LoVo (cell line): ENCODE data around the gene ZFP36L1.

ENCODE experiments used
- DNase-seq: peaks from one replicate; pipeline ENCODE4 v3.0.0-alpha.2; 2016; ENCODE audit warnings: low spot score

The ZFP36L1 gene

DNA sequence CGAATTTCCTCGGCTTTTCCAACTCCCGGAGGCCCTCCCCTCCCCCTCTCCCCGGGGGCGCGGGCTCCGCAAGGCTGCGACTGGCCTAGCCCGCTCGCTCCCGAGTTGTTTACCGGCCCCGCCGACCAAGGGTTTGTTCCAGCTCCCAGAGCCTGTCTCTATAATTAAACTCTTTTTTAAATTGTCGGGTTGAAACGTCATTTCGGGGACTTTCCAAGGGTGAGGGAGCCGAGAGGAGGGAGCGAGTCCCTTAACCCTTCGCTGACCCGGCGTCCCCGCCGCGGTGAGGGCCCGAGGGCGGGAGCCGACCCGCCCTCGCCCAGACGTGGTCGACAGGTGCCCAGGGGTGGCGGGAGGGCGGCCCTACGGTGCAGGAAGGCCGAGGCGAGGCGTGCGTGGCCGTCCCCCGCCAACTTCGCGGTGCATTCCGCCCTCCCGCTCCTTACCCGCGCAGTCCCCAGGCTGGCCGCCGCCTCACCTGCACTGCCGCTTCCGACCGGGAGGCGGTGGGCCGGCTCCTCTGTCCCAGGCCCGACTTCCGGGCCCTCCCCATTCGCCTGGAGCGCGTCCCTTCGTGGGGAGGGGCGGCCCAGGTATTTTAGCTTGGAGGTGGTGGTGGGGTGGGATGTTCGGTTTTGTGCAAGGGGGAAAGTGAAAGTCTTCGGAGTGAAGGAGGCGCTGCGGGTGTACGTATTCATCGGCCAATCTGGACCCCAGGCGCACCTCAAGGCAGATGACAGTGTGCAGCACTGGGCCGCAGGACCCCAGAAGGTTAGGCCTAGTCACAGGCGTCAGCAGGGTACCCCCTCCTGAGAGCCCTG, 2.9 kb upstream of the ZFP36L1 start:
- DNase-seq, result peak; percentile 82

DNA sequence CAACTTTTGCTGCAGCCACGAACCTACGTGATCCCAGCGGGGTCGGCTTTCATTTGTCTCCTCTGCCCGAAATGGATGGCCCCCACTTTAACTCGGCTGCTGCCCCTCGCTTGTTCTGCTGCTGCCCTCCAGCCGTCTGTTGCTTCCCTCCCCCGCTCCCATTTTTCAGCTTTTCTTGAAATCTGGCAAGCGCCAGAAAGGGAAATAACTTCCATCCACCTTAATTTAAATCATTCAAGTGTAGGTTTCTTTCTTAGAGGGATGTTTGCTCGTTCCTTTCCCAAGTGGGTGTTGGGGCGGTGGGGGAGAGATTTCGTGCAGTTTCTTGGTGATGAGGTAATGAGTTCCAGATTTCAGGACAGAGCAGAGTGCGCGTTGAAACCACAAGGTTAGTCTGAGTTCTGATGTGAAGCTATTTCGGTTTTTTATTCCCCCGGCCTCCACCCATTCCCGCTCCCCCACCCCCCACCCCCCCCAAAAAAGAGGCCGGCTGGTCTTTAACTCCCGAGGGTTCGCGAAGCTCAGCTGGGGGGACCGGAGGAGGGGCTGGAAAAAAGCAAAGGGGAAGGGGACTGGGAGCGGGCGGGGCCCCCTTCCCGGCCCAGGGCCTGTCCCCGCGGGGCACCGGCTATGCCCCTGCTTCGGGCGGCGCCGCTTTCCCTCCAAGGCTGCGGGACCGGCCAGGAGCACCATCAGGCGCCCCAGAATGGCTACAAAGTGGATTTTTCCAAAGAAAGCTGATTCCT, 2.2 kb upstream of the ZFP36L1 start:
- DNase-seq, result no peak

DNA sequence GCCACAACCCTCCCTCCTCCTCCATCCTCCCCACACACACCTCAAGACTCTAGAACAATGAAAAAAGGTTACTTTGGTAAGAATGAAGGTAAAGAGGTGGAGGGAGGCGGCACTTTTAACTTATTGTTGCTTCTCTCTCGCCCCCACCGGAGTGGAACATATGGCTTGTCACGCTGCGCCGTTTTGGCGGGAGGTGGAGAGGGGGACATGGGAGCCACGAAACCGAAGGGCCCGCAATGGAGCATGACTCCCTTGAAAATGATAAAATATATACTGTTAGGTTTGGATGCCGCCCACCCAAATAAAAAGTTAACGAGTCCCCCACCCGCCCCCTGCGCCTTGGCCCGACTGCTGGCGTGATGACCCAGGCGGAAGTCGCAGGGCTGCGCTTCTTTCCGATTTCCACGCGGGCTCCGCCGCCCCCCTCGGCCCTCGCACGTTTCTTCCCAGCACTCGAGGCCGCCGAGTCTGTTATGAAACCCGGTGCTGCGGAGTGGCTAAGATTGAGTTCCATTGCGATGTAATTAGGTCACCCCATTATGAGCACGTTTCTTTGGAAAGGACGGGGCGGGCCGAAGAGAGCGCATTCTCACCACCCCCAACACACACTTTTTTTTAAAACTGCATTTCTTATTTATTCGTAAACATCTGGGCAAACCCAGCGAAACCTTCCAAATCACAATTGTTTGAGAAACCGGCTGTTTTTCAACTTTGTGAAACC, 1.4 kb upstream of the ZFP36L1 start:
- DNase-seq, result peak; percentile 70

DNA sequence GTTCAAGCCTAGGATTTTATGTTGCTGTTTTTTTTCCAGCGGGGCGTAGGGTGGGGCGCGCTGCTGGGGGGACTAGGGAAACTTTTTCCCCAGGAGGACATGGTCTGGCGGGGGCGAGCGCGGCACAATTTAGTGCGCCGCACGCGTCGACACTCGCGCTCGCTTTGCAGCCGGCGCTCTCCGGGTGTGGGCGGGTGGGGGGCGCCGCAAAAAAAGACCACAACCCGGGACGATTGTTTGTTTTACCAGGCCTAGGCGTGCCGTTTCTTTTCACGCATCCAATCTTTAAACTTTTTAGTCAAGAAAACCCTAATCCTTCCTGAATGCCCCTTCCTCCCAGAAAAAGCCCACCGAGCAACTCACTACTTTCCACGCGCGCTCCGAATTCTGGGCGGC, 865 bp upstream of the ZFP36L1 start:
- DNase-seq, result no peak

DNA sequence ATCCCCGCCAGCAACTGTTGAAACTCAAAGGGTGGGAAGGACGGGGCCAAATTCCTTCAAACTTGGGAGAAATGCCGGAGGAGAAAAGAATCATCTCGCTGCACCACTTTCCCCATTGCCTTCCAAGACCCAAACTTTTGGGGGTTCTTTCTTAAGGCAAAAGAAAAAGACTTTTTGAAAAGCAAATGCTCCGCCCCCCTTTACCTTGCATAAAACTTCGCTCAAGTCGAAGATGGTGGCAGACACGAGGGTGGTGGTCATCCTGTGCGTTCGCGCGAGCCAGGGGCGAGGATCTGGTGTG, 239 bp downstream of the ZFP36L1 start:
- DNase-seq, result no peak

DNA sequence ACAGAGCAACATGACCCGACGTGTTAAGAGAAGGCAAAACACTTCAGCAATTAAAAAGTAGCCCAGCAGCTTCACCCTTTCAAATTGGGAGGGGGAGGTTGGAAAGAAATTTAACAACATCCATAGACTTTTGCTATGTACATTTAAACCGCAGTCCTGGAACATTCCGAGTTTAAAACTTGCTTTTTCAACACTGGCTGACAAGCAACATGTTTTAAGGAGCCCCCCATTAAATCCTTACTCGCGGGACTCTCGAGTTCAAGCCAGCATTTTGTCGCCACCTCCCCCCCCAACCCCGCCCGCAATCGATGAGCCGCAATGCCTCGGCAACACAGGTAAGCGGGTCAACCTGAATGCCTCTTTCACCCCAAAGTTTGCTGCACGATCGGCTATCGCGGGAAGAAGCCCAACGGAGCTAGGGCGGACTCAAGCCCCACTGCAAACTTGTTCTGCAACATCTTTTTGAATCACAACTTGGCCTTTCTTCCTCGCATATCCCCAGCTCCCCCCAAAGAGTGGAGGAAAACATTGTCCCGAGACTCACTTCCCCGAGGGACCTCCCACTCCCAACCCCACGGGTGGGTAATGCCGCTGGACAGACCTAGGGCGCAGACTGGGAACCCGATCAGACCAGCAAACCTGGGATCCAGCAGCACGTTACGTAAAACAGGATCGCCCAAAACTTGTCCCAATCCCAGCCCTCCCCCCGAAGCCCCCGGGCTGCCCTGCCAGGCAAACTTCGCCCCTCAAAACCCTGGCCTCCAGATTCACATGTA, 777 bp downstream of the ZFP36L1 start:
- no peak for DNase-seq

DNA sequence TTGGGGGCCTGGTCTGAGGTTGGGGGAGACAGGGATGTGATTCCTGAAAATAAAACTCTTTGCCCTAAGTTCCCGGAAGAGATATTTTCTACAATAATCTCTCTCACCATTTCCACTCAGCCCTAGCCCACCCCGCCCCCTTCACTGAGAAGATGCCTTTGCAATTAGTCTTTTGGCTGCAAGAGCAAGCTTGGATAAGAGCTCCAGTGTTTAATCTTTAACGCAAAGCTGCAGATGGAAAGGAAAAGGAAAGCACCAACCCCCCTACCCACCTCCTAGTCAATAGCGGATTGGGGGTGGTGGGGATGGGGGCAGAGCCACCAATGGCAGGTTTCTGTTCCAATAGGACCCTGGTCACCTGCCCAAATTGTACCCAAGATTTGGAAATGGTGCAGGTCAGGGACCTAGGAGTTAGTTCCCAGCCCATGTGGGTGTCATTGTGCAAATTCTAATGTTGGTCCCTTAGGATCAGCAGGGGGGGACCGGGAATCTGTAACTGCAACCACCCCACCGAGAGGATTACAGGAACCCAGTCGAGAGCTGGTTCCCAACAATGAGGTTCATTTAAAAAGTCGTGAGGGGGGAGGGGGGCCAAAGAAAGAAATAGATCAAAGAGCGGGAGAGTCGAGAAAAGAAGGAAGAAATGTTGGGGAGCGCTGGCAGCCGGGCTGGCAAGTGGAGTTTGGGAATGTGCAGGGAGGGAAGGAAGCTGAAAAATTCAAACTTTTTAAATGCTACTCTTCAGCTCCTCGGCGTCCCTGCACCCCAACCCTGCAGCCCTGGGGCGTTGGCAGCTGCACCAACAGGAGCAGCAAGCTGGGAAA, 1.6 kb downstream of the ZFP36L1 start:
- DNase-seq, result no peak

DNA sequence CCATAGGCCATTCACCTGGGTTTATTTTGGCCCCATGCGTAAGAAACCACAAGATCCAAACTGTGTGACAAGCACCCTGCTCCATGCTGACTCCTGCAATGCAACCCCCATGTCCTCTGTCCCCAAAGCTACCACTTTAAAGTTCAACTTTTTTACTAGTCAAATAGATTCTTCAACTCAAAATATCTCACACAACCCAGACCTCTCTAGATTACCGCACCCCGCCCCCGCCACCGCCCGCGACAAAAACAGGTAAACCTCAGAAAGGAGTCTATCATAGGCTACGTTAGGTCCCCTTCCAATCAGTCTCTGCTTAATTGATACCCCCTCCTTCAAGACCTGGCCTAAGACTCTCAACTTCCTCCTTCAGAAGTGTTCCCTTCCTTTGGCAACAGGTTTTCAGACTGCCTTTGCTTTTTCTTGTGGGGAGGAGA, 2.2 kb downstream of the ZFP36L1 start:
- DNase-seq, result no peak

DNA sequence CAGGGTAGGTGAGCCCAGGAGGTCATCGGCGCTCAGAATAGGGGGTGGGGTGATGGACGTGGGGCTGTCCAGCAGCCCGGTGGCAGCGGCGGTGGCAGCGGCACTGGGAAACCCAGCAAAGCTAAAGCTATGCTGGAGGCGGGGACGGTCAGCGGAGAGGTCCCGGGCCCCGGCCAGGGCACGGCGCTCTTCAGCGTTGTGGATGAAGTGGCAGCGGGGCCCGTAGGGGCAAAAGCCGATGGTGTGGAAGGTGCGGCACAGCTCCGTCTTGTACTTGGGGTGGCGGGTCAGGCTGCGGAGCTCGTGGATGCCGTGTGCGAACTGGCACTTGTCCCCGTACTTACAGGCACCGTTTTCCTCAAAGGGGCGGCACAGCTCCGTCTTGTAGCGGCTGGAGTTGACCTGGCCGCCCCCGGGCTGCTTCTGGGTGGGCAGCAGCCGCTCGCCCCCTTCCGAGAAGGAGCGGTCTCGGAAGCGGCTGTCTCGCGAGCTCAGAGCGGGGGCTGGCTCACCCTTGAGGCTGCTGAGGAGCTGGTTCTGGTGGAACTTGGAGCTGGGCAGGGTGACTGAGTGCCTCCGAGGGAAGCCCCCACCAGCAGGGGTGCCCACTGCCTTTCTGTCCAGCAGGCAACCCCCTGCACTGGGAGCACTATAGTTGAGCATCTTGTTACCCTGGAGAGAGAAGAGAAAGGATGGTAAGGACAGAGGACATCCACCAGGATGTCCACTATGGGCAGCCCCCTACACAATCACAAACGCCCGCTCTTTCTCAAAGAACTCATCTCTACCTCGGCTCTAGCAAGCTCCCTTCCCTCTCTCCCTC, 2.8 kb downstream of the ZFP36L1 start:
- no peak for DNase-seq

DNA sequence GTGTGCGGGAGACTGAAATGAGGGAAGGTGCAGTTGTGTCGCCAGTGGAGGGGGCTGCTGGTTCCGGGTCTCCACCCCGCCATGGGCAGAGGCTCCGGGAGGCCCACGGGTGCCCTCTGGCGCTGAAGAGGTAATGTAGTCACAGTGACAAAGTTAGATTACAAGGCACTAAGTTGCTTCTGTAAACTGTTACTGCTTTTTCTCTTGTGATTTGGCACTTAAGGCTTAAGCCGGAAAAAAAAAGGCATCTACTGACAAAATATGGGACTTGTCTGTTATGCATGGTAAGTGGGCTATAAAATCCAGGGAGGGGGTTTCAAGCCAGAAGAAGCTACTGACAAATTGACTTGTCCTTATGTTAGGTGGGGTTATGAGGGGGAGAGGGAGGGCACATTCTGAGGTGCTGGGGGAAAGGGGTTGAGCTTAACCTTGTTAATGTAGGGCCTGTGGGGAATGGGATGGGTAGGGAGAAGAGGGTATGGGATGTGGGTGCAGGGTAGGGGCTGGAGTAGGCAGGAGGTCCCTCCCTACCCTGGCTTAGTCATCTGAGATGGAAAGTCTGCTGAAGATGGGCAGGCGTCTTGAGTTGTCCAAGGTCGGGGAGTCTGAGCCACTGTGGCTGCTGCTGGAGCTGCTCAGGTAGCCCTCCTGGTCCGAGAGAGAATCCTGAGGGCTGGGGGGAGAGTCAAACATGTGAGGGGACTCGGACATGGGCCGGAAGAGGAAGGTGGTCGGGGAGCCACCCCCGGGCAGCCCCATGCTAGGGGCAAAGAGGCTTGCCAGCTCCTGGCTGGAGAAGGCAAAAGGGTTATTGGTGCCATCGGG, 3.7 kb downstream of the ZFP36L1 start:
- no peak for DNase-seq

DNA sequence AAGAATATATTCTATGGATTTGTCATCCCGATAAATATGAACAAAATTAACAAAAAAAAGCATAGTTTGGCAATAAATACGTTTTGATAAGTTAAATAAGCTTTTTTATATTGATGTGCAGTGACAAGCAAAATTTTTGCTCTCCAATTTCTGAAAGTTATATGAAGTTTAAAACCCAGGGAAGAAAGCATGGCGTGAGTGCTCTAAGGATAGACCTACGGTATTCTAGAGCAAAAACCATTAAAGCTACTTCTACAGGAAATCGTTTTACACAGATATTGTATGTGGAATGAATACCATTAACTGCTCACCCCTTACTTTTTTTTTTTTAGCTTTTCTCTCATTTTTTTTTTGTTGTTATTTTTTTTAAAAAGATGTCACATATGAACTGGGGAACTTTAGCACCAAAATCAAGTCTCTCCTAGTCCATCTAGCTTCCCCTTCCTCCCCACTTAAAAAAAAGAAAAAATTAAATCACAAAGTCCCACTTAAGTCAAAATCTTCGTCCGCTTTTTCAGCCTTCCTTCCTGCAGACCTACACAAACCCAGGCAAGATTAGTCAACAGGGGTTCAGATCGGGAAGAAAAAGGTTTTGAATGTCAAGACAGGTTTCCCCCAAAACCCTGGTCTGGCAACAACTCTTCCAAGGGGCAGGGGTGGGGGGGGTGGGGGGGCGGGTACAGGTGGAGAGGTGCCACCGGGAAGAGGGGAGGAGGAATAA, 4.4 kb downstream of the ZFP36L1 start:
- no peak for DNase-seq

DNA sequence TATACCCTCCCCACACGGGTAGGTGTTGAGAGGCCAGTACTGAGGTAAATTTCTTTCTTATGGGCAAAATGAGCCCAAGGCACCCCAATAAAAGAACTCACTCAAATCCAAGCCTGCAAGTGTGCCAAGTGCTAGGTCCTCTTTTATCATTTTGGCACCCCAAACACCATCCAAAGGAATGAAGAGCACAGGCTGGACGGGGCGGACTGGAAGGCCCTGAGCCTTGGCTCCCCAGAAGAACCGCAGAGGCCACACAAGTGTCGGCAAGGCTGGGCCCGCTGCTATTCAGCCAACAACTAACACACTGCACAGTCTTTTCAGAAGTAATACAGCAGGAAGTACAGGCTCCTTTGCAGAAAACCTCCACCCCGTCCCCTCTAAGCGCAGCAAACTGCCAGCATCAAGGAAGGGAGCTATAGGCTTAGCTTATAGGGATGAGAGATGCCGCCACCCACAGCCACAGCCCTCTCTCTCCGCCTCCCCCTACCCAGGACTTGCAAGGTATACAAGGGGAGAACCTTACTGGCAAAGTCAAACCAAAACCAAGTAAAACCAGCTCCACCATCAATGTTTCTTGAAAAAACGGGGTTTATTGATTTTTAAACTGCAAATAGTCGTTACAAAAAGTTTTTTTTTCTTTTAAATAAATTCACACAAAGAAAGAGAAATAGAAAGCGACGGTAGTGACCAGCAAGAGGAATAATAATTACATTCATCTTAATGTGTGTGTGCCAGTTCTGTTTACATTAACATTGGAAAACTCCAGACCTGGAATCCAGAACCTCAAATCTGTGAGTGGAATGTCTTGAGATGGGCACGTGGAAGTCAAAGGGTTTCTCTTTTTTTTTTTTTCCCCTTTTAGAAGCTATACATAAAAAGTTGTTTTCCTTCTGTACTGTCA, 5.5 kb downstream of the ZFP36L1 start:
- DNase-seq, result no peak

DNA sequence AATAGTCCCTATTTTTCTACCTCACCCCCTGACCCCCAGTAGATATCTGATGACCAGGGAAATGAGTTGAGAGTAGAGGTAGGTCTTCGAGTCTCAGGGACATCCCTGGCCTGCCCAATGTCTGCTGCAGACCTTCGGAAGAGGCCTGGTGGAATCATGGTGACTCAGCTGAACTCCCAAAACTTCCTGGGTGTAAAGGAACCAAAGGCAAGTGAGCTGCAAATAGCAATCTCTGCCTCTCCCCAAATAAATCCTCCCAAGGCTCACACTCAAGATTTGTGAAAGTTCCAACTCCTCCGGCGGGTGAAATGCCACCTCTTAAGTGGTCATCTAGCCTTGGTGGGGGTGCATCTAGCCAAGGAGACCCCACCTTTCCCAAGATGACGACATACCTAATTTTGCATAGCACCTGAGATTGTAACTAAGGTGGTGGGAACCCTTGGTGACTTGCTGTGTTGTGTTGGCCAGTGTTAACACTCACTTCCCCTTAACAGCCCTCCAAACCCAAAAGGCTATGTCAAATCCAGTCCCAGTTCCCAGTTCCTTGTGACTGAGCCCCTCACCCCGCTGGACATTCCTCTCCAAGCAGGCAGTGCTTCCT, 6.3 kb downstream of the ZFP36L1 start:
- no peak for DNase-seq

DNA sequence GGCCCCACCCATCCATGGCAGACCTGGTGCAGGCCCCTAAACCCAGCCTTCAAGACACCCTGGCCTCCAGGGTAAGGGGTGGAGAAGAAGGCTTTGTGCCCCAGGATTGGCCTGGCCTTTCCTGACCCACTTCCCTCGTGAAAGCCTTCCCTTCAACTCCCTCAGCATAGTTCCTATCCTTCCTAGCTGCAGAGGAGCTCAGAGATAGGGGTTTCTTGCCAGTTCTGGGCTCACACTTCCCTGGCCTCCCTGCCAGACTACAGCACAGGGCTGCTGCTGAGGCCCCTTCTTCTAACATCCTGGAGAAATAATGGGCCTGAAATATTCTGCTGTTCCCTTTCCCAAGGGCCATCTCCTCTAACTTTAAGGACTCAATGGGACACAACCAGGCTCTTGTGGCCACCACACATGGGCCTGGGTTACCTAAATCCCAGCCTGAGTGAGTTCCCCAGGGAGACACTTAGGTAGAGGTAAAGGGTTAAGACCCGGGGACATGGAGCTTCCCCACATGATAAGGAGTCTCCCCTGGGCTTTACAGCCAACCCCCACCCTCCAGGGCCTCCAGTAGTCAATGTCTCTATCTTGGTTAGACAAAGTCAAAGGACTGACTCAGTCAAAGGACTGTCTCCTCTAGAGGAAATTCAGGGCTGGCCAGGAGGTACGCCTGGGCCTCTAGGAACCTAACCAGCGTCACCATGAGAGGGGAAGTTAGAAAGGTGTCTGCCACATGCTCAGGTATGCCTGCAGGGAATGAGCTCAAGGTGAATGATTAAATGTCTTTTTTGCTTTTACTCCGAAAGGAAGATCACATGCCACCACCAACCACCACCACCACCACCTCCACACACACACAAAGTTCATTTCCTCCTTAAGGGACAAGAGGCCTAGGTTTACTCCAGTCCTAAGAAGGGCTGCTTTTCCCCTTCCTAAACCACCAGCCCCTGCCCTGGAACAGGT, 7.1 kb downstream of the ZFP36L1 start:
- no peak for DNase-seq

DNA sequence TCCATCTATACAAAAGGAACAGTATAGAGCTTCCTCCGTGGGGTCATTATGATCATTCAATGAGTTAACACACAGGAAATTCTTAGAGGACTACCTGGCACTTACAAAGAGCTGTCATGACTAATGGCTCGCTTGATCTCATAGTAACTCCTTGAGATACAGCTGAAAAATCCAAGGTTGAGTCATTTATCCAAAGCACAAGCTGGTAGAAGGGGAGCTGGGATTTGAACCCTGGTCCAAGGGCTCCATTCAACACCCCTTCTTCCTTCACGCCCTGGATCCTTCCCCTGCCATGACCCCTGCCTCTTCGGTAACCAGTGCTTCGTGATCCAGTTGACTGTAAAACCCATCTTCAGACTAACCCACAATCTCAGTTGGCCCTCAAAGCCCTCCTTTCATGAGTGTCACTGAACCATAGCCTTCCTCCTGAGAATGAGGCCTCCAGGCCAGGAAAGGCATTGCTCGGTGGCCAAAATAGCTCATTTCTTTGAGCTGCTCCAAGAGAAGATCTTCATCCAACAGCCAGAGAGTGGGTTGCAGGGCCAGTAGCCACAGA, 7.8 kb downstream of the ZFP36L1 start:
- DNase-seq, result peak; percentile 58
